ENCODE results near the gene KLF11. TPM values are rescaled to one million over a fixed set of nuclear protein-coding genes. Genes with fewer than 3 reads are reported as not detected.

KLF11 gene
- total RNA-seq, 2 donors from 2014 or later = 3.8 to 6.1 TPM

- Mint-ChIP-seq H3K4me3 (no peak overlapping the region), H3K27me3 (no peaks in the 10 kb centered on the region), H3K9me3 (no peaks in the 10 kb centered on the region), H3K4me1 (ENCODE audit: low read depth in 2 of 2) (peaks cover 0 to 9% of the 10 kb centered on the region in 2 donors), H3K36me3 (no peaks in the 10 kb centered on the region), H3K27ac (no peak overlapping the region)
- DNase-seq (ENCODE audit: low spot score) (no peak), ATAC-seq (no peak)
Observed at GRCh38 chr2:10048501-10049171, 5.3 kb downstream of the KLF11 start.

- Mint-ChIP-seq H3K27ac (no peak overlapping the region), H3K4me1 (ENCODE audit: low read depth in 2 of 2) (peaks cover 0 to 4% of the 10 kb centered on the region in 2 donors), H3K9me3 (no peaks in the 10 kb centered on the region), H3K36me3 (peaks cover 6% of the 10 kb centered on the region), H3K4me3 (no peak overlapping the region), H3K27me3 (no peaks in the 10 kb centered on the region)
- DNase-seq (ENCODE audit: low spot score) = no peak
- no peak for ATAC-seq
Observed at GRCh38 chr2:10052216-10052615, 8.9 kb downstream of the KLF11 start.

GRCh38 chr2:10053351-10053750 is 10.0 kb downstream of the KLF11 start:
- H3K4me3 Mint-ChIP-seq = no peak overlapping the region
- no peak for ATAC-seq
- H3K27ac Mint-ChIP-seq = no peak overlapping the region
- H3K9me3 Mint-ChIP-seq = no peaks in the 10 kb centered on the region
- DNase-seq (ENCODE audit: low spot score) = no peak
- H3K27me3 Mint-ChIP-seq = no peaks in the 10 kb centered on the region
- H3K4me1 Mint-ChIP-seq (ENCODE audit: low read depth in 2 of 2) = peaks cover 0 to 3% of the 10 kb centered on the region in 2 donors
- peaks cover 6% of the 10 kb centered on the region for H3K36me3 Mint-ChIP-seq

GRCh38 chr2:10054424-10054823 is 11.1 kb downstream of the KLF11 start:
- H3K4me1 Mint-ChIP-seq (ENCODE audit: low read depth in 2 of 2) = peaks cover 0 to 3% of the 10 kb centered on the region in 2 donors
- H3K4me3 Mint-ChIP-seq = no peak overlapping the region
- no peak for ATAC-seq
- H3K36me3 Mint-ChIP-seq = peaks cover 6% of the 10 kb centered on the region
- H3K27me3 Mint-ChIP-seq = no peaks in the 10 kb centered on the region
- H3K27ac Mint-ChIP-seq = no peak overlapping the region
- DNase-seq (ENCODE audit: low spot score) = no peak
- no peaks in the 10 kb centered on the region for H3K9me3 Mint-ChIP-seq

GRCh38 chr2:10054976-10055375 is 11.6 kb downstream of the KLF11 start:
- Mint-ChIP-seq H3K4me3 (no peak overlapping the region), H3K9me3 (no peaks in the 10 kb centered on the region), H3K4me1 (ENCODE audit: low read depth in 2 of 2) (no peaks in the 10 kb centered on the region), H3K27me3 (no peaks in the 10 kb centered on the region), H3K27ac (no peak overlapping the region), H3K36me3 (peaks cover 6% of the 10 kb centered on the region)
- DNase-seq (ENCODE audit: low spot score) (no peak), ATAC-seq (no peak)

GRCh38 chr2:10056439-10056838 is 13.1 kb downstream of the KLF11 start:
- no peak for ATAC-seq
- no peak for DNase-seq (ENCODE audit: low spot score)
- no peaks in the 10 kb centered on the region for H3K27me3 Mint-ChIP-seq
- H3K4me1 Mint-ChIP-seq (ENCODE audit: low read depth in 2 of 2) = no peaks in the 10 kb centered on the region
- no peaks in the 10 kb centered on the region for H3K9me3 Mint-ChIP-seq
- peaks cover 6% of the 10 kb centered on the region for H3K36me3 Mint-ChIP-seq
- H3K4me3 Mint-ChIP-seq = no peak overlapping the region
- no peak overlapping the region for H3K27ac Mint-ChIP-seq

GRCh38 chr2:10057231-10058107 is 14.1 kb downstream of the KLF11 start:
- Mint-ChIP-seq H3K4me3 (no peak overlapping the region), H3K27ac (no peak overlapping the region), H3K27me3 (no peaks in the 10 kb centered on the region), H3K9me3 (no peaks in the 10 kb centered on the region), H3K4me1 (ENCODE audit: low read depth in 2 of 2) (no peaks in the 10 kb centered on the region), H3K36me3 (peaks cover 6% of the 10 kb centered on the region)
- DNase-seq (ENCODE audit: low spot score) (no peak), ATAC-seq (no peak)

- Mint-ChIP-seq H3K27me3 (no peaks in the 10 kb centered on the region), H3K4me3 (no peak overlapping the region), H3K4me1 (ENCODE audit: low read depth in 2 of 2) (no peaks in the 10 kb centered on the region), H3K27ac (no peak overlapping the region), H3K9me3 (no peaks in the 10 kb centered on the region), H3K36me3 (peaks cover 6% of the 10 kb centered on the region)
- DNase-seq (ENCODE audit: low spot score) (no peak), ATAC-seq (no peak)
Observed at GRCh38 chr2:10058251-10059015, 15.1 kb downstream of the KLF11 start.

- ATAC-seq (no peak), DNase-seq (ENCODE audit: low spot score) (no peak)
- no peak overlapping the region for H3K27ac Mint-ChIP-seq
- H3K4me1 Mint-ChIP-seq (ENCODE audit: low read depth in 2 of 2) = no peaks in the 10 kb centered on the region
- no peak overlapping the region for H3K4me3 Mint-ChIP-seq
- H3K9me3 Mint-ChIP-seq = no peaks in the 10 kb centered on the region
- no peaks in the 10 kb centered on the region for H3K27me3 Mint-ChIP-seq
- H3K36me3 Mint-ChIP-seq = peaks cover 3% of the 10 kb centered on the region
Observed at GRCh38 chr2:10059016-10059351, 15.6 kb downstream of the KLF11 start.

GRCh38 chr2:10059552-10060335 is 16.4 kb downstream of the KLF11 start:
- H3K27ac Mint-ChIP-seq = no peak overlapping the region
- no peak for DNase-seq (ENCODE audit: low spot score)
- H3K9me3 Mint-ChIP-seq = no peaks in the 10 kb centered on the region
- H3K4me3 Mint-ChIP-seq = no peak overlapping the region
- no peaks in the 10 kb centered on the region for H3K4me1 Mint-ChIP-seq (ENCODE audit: low read depth in 2 of 2)
- H3K27me3 Mint-ChIP-seq = no peaks in the 10 kb centered on the region
- H3K36me3 Mint-ChIP-seq = no peaks in the 10 kb centered on the region
- ATAC-seq = no peak

GRCh38 chr2:10061221-10061925 is 18.0 kb downstream of the KLF11 start:
- Mint-ChIP-seq H3K36me3 (no peaks in the 10 kb centered on the region), H3K4me3 (no peak overlapping the region), H3K4me1 (ENCODE audit: low read depth in 2 of 2) (no peaks in the 10 kb centered on the region), H3K9me3 (no peaks in the 10 kb centered on the region), H3K27ac (no peak overlapping the region), H3K27me3 (no peaks in the 10 kb centered on the region)
- ATAC-seq (no peak), DNase-seq (ENCODE audit: low spot score) (no peak)

- H3K4me1 Mint-ChIP-seq (ENCODE audit: low read depth in 2 of 2) = no peaks in the 10 kb centered on the region
- H3K27ac Mint-ChIP-seq = no peak overlapping the region
- H3K36me3 Mint-ChIP-seq = peaks cover 1% of the 10 kb centered on the region
- ATAC-seq (no peak), DNase-seq (ENCODE audit: low spot score) (no peak)
- H3K27me3 Mint-ChIP-seq = no peaks in the 10 kb centered on the region
- H3K9me3 Mint-ChIP-seq = no peaks in the 10 kb centered on the region
- no peak overlapping the region for H3K4me3 Mint-ChIP-seq
Observed at GRCh38 chr2:10062931-10063365, 19.6 kb downstream of the KLF11 start.

- DNase-seq (ENCODE audit: low spot score) (no peak), ATAC-seq (no peak)
- Mint-ChIP-seq H3K36me3 (peaks cover 4% of the 10 kb centered on the region), H3K27ac (no peak overlapping the region), H3K4me1 (ENCODE audit: low read depth in 2 of 2) (no peaks in the 10 kb centered on the region), H3K4me3 (no peak overlapping the region), H3K9me3 (no peaks in the 10 kb centered on the region), H3K27me3 (no peaks in the 10 kb centered on the region)
Observed at GRCh38 chr2:10063566-10063965, 20.2 kb downstream of the KLF11 start.

All from natural killer cell treated with Interleukin-12 subunit alpha and Interleukin-12 subunit beta and Interleukin-15 and Interleukin-18, amount 100 ng/mL, for 72 hours (primary cell).